AG10803 (cell line): ENCODE results near the gene KLHL29.

Experiments
- DNase-seq: peaks from one replicate; pipeline ENCODE4 v3.0.0; 2010; ENCODE audit warnings: low read depth
- H3K4me3 ChIP-seq: 2 replicates; pipeline ENCODE4 v1.5.1; 2011; ENCODE audit warnings: mild to moderate bottlenecking, low read length, control low read depth
- TF ChIP-seq, protein P1 (sequence below): conservative IDR thresholded peaks from 2 replicates; pipeline ENCODE4 v1.5.1; 2011; ENCODE audit warnings: mild to moderate bottlenecking, low read length, control low read depth, inconsistent platforms

KLHL29 gene

GRCh38 chr2:23492921-23493320 is 107.9 kb downstream of the KLHL29 start:
- TF ChIP-seq, protein P1, sequence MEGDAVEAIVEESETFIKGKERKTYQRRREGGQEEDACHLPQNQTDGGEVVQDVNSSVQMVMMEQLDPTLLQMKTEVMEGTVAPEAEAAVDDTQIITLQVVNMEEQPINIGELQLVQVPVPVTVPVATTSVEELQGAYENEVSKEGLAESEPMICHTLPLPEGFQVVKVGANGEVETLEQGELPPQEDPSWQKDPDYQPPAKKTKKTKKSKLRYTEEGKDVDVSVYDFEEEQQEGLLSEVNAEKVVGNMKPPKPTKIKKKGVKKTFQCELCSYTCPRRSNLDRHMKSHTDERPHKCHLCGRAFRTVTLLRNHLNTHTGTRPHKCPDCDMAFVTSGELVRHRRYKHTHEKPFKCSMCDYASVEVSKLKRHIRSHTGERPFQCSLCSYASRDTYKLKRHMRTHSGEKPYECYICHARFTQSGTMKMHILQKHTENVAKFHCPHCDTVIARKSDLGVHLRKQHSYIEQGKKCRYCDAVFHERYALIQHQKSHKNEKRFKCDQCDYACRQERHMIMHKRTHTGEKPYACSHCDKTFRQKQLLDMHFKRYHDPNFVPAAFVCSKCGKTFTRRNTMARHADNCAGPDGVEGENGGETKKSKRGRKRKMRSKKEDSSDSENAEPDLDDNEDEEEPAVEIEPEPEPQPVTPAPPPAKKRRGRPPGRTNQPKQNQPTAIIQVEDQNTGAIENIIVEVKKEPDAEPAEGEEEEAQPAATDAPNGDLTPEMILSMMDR: no peak
- DNase-seq: no peak
- no peak overlapping the region for H3K4me3 ChIP-seq

- DNase-seq: no peak
- TF ChIP-seq, protein P1: no peak
- no peak overlapping the region for H3K4me3 ChIP-seq
Observed at GRCh38 chr2:23493846-23494245, 108.9 kb downstream of the KLHL29 start.

- TF ChIP-seq, protein P1: no peak
Observed at GRCh38 chr2:23494286-23494685, 109.3 kb downstream of the KLHL29 start.

DNA sequence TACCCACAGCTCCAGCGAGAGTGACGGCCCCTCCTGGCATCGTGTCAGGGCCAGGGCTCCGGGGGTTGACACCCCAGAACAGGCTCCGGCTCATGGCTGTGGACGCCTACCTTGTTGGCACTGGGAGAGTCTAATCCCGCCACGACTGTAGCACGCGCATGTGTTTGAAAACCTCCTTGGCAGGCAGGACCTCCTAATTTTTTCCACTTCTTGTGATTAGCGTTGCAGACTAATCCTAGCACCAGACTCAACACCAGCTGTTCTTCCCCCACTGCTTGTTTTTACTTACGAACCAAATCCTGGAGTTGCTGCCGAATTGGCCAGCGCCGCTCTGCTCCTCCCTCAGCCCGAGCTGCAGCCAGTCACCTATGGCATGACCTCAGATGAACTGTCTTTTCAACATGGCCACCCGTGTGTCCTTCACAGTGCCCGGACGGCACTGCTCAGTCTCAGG is 110.7 kb downstream of the KLHL29 start:
- peak; percentile 6 for DNase-seq
- H3K4me3 ChIP-seq: no peak overlapping the region
- TF ChIP-seq, protein P1: no peak

More at GRCh38 chr2:23494286-23494685, 109.3 kb downstream of the KLHL29 start:
- DNase-seq: no peak
- H3K4me3 ChIP-seq: no peak overlapping the region

DNA sequence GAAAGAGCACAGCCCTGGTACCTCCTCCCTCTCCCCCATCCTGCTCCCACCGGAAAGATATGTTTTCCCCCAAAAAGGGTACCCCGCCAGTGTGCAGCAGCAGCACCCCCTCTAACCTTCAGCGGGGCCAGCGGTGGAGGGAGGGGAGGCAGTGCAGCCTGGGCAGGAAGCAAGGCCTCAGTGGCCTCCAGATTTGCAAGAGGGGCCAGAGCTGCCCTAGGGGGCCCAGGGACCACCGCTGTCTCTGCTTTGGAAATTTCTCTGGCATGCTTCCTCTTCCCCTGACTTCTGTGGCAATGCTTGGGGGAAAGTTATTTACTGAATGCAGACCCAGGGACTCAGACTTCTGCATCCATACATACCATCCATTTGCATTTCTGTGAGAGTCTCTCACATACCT is 111.5 kb downstream of the KLHL29 start:
- TF ChIP-seq, protein P1: no peak
- no peak for DNase-seq
- H3K4me3 ChIP-seq: no peak overlapping the region

- TF ChIP-seq, protein P1: no peak
- DNase-seq: peak; percentile 47
- H3K4me3 ChIP-seq: no peak overlapping the region
Observed at GRCh38 chr2:23497063-23497462, 112.1 kb downstream of the KLHL29 start.

DNA sequence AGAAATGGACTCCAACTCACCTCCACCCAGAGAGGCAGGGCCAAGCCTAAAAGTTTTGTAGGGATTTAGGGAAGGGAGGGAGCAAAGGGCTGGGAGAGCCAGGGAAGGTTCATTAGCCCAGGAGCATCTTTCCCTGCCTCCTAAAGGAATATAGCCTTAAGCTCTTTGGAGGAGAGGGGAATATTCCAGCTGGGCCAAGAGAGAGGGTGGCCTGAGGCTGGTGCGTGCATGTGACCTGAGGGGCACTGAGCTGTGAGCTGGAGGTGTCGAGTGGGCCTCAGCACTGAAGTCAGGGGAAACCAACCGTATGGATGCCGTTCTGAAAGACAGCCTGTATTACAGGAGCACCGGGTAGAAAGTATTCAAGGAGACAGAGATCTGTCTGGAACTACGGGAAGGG is 112.6 kb downstream of the KLHL29 start:
- H3K4me3 ChIP-seq: no peak overlapping the region
- TF ChIP-seq, protein P1: no peak
- DNase-seq: no peak
